K562 (cell line): ENCODE measurements around the gene CDRT15. TPM values are rescaled to one million over a fixed set of nuclear protein-coding genes. Genes with fewer than 3 reads are reported as not detected.

Experiments used
- CHAMP1 ChIP-seq: fragments of 450-650 bp; IDR thresholded peaks from 2 replicates; pipeline ENCODE4 v1.6.1; 2016; ENCODE audit warnings: mild to moderate bottlenecking
- CTCF ChIP-seq, 3 experiments: IDR thresholded peaks in 2 of 3; conservative IDR thresholded peaks in 1 of 3; 2 replicates each; pipeline ENCODE4 v1.5.1; 2011 to 2012; ENCODE audit warnings: low read length in 3 of 3, mild to moderate bottlenecking in 3 of 3, control low read depth in 2 of 3, improper control_type of control experiment in 1 of 3, inconsistent platforms in 1 of 3, low read depth in 1 of 3, mixed read lengths in 1 of 3, moderate library complexity in 1 of 3; ENCODE audit not compliant: insufficient read depth in 2 of 3
- E2F3 ChIP-seq: fragments of 250-450 bp; sonication (Bioruptor Pico); IDR thresholded peaks from 2 replicates; pipeline ENCODE4 v1.4.0; 2020; ENCODE audit warnings: mild to moderate bottlenecking
- ESRRA ChIP-seq: fragments of 450-650 bp; IDR thresholded peaks from 2 replicates; pipeline ENCODE4 v1.6.1; 2014; ENCODE audit warnings: low read depth, mild to moderate bottlenecking, moderate library complexity, borderline replicate concordance
- ETV1 ChIP-seq: fragments of 450-650 bp; conservative IDR thresholded peaks from 2 replicates; pipeline ENCODE4 v1.6.1; 2016; ENCODE audit warnings: missing genetic modification characterization, control low read depth, low read depth, missing compliant biosample characterization
- FOSL1 ChIP-seq: fragments of 200-800 bp; sonication (Bioruptor generic); conservative IDR thresholded peaks from 2 replicates; pipeline ENCODE4 v1.6.1; 2016; ENCODE audit warnings: missing genetic modification characterization, missing compliant biosample characterization
- HSF4 ChIP-seq: fragments of 250-450 bp; sonication (Bioruptor Pico); IDR thresholded peaks from 2 replicates; pipeline ENCODE4 v2.1.2; 2022; ENCODE audit warnings: mild to moderate bottlenecking, moderate library complexity, borderline replicate concordance
- NELFE ChIP-seq: IDR thresholded peaks from 2 replicates; pipeline ENCODE4 v1.6.1; 2011; ENCODE audit warnings: mild to moderate bottlenecking; ENCODE audit not compliant: insufficient read depth, insufficient read length
- RBM15 ChIP-seq: fragments of 200-400 bp; formaldehyde crosslinking; IDR thresholded peaks from 2 replicates; pipeline ENCODE4 v1.6.1; 2018; ENCODE audit warnings: mild to moderate bottlenecking, low read length, moderate library complexity; ENCODE audit not compliant: insufficient read depth
- RFX1 ChIP-seq: fragments of 450-650 bp; IDR thresholded peaks from 2 replicates; pipeline ENCODE4 v1.6.1; 2016; ENCODE audit warnings: mild to moderate bottlenecking, moderate library complexity
- SIN3A ChIP-seq, 2 experiments: fragments of 150-350 bp in 1 of 2; IDR thresholded peaks; 2 replicates each; pipeline ENCODE4 v1.6.1; 2011 to 2016; ENCODE audit warnings: borderline replicate concordance in 2 of 2, low read depth in 2 of 2, low read length in 2 of 2, mild to moderate bottlenecking in 2 of 2, moderate library complexity in 2 of 2; ENCODE audit not compliant: control insufficient read depth in 1 of 2
- SMARCB1 ChIP-seq: IDR thresholded peaks from 2 replicates; pipeline ENCODE4 v1.6.1; 2011; ENCODE audit warnings: improper control_type of control experiment, low read depth; ENCODE audit not compliant: insufficient read length
- VEZF1 ChIP-seq: fragments of 200-800 bp; sonication (Bioruptor generic); IDR thresholded peaks from 2 replicates; pipeline ENCODE4 v1.6.1; 2017; ENCODE audit warnings: missing genetic modification characterization, missing compliant biosample characterization
- ZC3H11A ChIP-seq: IDR thresholded peaks from 2 replicates; pipeline ENCODE4 v1.6.1; 2012; ENCODE audit warnings: low read depth, low read length, improper control_type of control experiment
- ZFP1 ChIP-seq: fragments of 450-650 bp; formaldehyde crosslinking; IDR thresholded peaks from 2 replicates; pipeline ENCODE4 v1.4.0; 2020; ENCODE audit warnings: mild to moderate bottlenecking, mixed read lengths
- ZNF232 ChIP-seq: sonication (generic); formaldehyde crosslinking; IDR thresholded peaks from 2 replicates; pipeline ENCODE4 v1.8.0; 2022; ENCODE audit warnings: mild to moderate bottlenecking, missing genetic modification reagents
- ZNF311 ChIP-seq: fragments of 250-450 bp; sonication (Bioruptor Pico); IDR thresholded peaks from 2 replicates; pipeline ENCODE4 v1.4.0; 2020; ENCODE audit warnings: mild to moderate bottlenecking, moderate library complexity
- ZNF79 ChIP-seq: fragments of 250-450 bp; sonication (Bioruptor Pico); IDR thresholded peaks from 2 replicates; pipeline ENCODE4 v1.4.0; 2020; ENCODE audit warnings: low read depth, mild to moderate bottlenecking, moderate library complexity
- polyA plus RNA-seq, 8 experiments: library from polyadenylated mRNA; depleted of rRNA in 4 of 8; stranded (reverse) in 5 of 8; unstranded in 3 of 8; fragments of >200 nt; fragmentation: Nextera tagmentation in 2 of 8; fragmentation: Illumina TruSeq in 1 of 8; extraction: Ambion mirVana in 2 of 8; extraction: Trizol in 1 of 8; gene quantifications; 2 replicates each; pipeline versions ENCODE4 v1.2.1 to v1.2.3, GENCODE V29; 2011 to 2014; ENCODE audit warnings: inconsistent platforms in 1 of 8, missing spikeins in 1 of 8
- total RNA-seq, 7 experiments: library from RNA; depleted of rRNA in 6 of 7; stranded (reverse); fragments of >200 nt in 6 of 7; fragmentation: Illumina TruSeq in 2 of 7; extraction: Trizol in 2 of 7; gene quantifications; 2 replicates each; pipeline versions ENCODE4 v1.2.1 to v1.2.3, GENCODE V29; 2011 to 2021; ENCODE audit warnings: low replicate concordance in 1 of 7
- TF ChIP-seq, protein P1 (sequence below), 2 experiments: fragments of 450-650 bp; conservative IDR thresholded peaks; 2 replicates each; pipeline ENCODE4 v1.6.1; 2017; ENCODE audit warnings: mild to moderate bottlenecking in 2 of 2, moderate library complexity in 2 of 2
- TF ChIP-seq, protein P2 (sequence below): fragments of 250-450 bp; sonication (Bioruptor Pico); IDR thresholded peaks from 2 replicates; pipeline ENCODE4 v1.4.0; 2020

Gene CDRT15
- total and polyA plus RNA-seq, 9 of the 15 experiments (the other 6 are each of a cell fraction or from before 2014, with no cell fraction given) = not detected

DNA sequence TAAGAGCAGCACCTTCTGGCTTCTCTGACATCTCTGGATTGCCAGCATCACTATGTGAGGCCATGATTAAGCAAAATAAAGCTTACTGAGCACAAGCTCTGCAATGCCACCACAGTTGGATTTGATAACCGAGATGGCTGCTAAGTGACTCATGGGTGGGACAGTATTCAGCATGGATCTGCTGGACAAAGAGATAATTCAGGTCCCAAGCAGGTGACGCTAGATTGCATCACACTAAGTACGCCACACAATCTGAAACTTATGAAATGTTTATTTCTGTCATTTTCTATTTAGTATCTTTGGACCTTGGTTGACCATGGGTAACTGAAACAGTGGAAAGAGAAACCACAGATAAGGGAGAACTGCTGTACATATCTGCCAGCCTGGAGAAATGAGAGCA is 27.4 kb downstream of the CDRT15 start (continued):
- TF ChIP-seq VEZF1 (CRISPR knock-in tag) (no peak), CHAMP1 (no peak), NELFE (no peak), ZNF232 (CRISPR knock-in tag) (no peak), E2F3 (CRISPR knock-in tag) (no peak), ZFP1 (CRISPR knock-in tag) (no peak), ZC3H11A (no peak), RFX1 (no peak), FOSL1 (tag) (peak; percentile 87), SIN3A (IDR thresholded peaks at IDR 0.05; ENCODE audit: borderline replicate concordance in 2 of 2, control insufficient read depth in 1 of 2, low read depth in 2 of 2, low read length in 2 of 2) (no peak), ZNF311 (no peak), HSF4 (CRISPR knock-in tag) (no peak), RBM15 (no peak), ETV1 (tag) (no peak), ESRRA (no peak; the same call in 1 of the 2 replicates), ZNF79 (CRISPR knock-in tag) (no peak), CTCF (IDR thresholded peaks at IDR 0.05 in 2 of 3, conservative IDR thresholded peaks at IDR 0.05 in 1 of 3; ENCODE audit: insufficient read depth in 2 of 3, low read depth in 1 of 3, low read length in 3 of 3) (no peak), SMARCB1 (no peak)
- TF ChIP-seq, protein P1, sequence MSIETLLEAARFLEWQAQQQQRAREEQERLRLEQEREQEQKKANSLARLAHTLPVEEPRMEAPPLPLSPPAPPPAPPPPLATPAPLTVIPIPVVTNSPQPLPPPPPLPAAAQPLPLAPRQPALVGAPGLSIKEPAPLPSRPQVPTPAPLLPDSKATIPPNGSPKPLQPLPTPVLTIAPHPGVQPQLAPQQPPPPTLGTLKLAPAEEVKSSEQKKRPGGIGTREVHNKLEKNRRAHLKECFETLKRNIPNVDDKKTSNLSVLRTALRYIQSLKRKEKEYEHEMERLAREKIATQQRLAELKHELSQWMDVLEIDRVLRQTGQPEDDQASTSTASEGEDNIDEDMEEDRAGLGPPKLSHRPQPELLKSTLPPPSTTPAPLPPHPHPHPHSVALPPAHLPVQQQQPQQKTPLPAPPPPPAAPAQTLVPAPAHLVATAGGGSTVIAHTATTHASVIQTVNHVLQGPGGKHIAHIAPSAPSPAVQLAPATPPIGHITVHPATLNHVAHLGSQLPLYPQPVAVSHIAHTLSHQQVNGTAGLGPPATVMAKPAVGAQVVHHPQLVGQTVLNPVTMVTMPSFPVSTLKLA (conservative IDR thresholded peaks at IDR 0.05) = 0 out of 4 replicates have a peak, but pooled peaks of 1 of the 2 experiments have one; percentile 20
- TF ChIP-seq, protein P2, sequence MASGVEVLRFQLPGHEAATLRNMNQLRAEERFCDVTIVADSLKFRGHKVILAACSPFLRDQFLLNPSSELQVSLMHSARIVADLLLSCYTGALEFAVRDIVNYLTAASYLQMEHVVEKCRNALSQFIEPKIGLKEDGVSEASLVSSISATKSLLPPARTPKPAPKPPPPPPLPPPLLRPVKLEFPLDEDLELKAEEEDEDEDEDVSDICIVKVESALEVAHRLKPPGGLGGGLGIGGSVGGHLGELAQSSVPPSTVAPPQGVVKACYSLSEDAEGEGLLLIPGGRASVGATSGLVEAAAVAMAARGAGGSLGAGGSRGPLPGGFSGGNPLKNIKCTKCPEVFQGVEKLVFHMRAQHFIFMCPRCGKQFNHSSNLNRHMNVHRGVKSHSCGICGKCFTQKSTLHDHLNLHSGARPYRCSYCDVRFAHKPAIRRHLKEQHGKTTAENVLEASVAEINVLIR (CRISPR knock-in tag) = no peak
